HepG2 (cell line): ENCODE data around the gene IKZF2. TPM values are rescaled to one million over a fixed set of nuclear protein-coding genes. Genes with fewer than 3 reads are reported as not detected.
A peak's percentile ranks its signal among the peaks of the same experiment; 100 is the strongest.

Experiments
- ATAC-seq: fragments of 200-7000 bp; cut with Tn5 transposase; 3 replicates; pipeline ENCODE4 v1.9.1; 2020; ENCODE audit warnings: mild to moderate bottlenecking, moderate library complexity
- BruUV-seq: library from RNA; stranded (reverse); fragments of 400-500 nt; replicated peaks from 2 replicates; lab custom pipeline; 2021; lab: Mats Ljungman, UMichigan
- CTCF ChIA-PET: fragments of 300-600 bp; formaldehyde crosslinking; extraction: SDS; loops from one replicate; lab custom pipeline; 2021; ENCODE audit warnings: low total read pairs, inconsistent platforms, low intra/inter-chr PET ratio; lab: Yijun Ruan, JAX
- POLR2A ChIA-PET: fragments of 350-600 bp; sonication (Branson Sonifier 250); formaldehyde crosslinking; loops from one replicate; lab custom pipeline; 2020; ENCODE audit warnings: antibody characterized with exemption, inconsistent platforms; lab: Yijun Ruan, JAX
- DNase-seq: peaks from one replicate; pipeline ENCODE4 v3.0.0-alpha.2; 2015; ENCODE audit warnings: low spot score
- FAIRE-seq: peaks from 3 replicates; lab custom pipeline; 2011; peaks lifted over from hg19 to GRCh38; lab: Jason Lieb, UNC
- H2AFZ ChIP-seq: one replicate; pipeline ENCODE4 v1.6.1; 2011; ENCODE audit warnings: low read length, inconsistent platforms
- H3K27ac ChIP-seq: fragments of 300-600 bp; 3 replicates; pipeline ENCODE4 v1.8.0; 2011; ENCODE audit warnings: mixed run types, mild to moderate bottlenecking, mixed read lengths, low read length, inconsistent platforms; ENCODE audit not compliant: insufficient read depth; ENCODE audit errors: extremely low read length
- H3K27me3 ChIP-seq, 2 experiments: fragments of 200-600 bp in 1 of 2; 2 replicates in 1 of 2; 3 replicates in 1 of 2; pipeline versions ENCODE4 v1.6.0 to v1.8.0; 2011; ENCODE audit warnings: low read length in 2 of 2, mild to moderate bottlenecking in 2 of 2, moderate library complexity in 2 of 2, inconsistent platforms in 1 of 2; ENCODE audit not compliant: insufficient read depth in 2 of 2, control insufficient read depth in 1 of 2
- H3K36me3 ChIP-seq, 2 experiments: fragments of 200-600 bp in 1 of 2; replicated peaks in 1 of 2; 2 replicates in 1 of 2; 3 replicates in 1 of 2; pipeline versions ENCODE4 v1.5.1 to v1.8.0; 2011; ENCODE audit warnings: low read length in 2 of 2, inconsistent platforms in 1 of 2; ENCODE audit not compliant: insufficient read depth in 2 of 2, control insufficient read depth in 1 of 2
- H3K4me1 ChIP-seq: 2 replicates; pipeline ENCODE4 v1.5.1; 2012; ENCODE audit warnings: low read length, inconsistent platforms; ENCODE audit not compliant: insufficient read depth
- H3K4me2 ChIP-seq: 2 replicates; pipeline ENCODE4 v1.6.0; 2011; ENCODE audit warnings: low read depth, low read length, inconsistent platforms
- H3K4me3 ChIP-seq, 3 experiments: fragments of 200-600 bp in 1 of 3; sonication (generic), shearing (Covaris generic) in 1 of 3; replicated peaks in 1 of 3; 2 replicates each; pipeline ENCODE4 v1.5.1; 2011 to 2016; ENCODE audit warnings: low read length in 3 of 3, inconsistent platforms in 2 of 3, low read depth in 2 of 3, mild to moderate bottlenecking in 2 of 3, control low read depth in 1 of 3, mixed read lengths in 1 of 3; ENCODE audit not compliant: insufficient read depth in 1 of 3
- H3K79me2 ChIP-seq: one replicate; pipeline ENCODE4 v1.6.1; 2011; ENCODE audit warnings: low read length, inconsistent platforms; ENCODE audit not compliant: insufficient read depth
- H3K9ac ChIP-seq: 2 replicates; pipeline ENCODE4 v1.6.0; 2011; ENCODE audit warnings: mild to moderate bottlenecking, low read depth, low read length, inconsistent platforms; ENCODE audit not compliant: insufficient read depth
- H3K9me3 ChIP-seq: 2 replicates; pipeline ENCODE4 v1.5.1; 2012; ENCODE audit warnings: mild to moderate bottlenecking, low read length
- H4K20me1 ChIP-seq: 2 replicates; pipeline ENCODE4 v1.6.0; 2011; ENCODE audit warnings: inconsistent platforms, mild to moderate bottlenecking, low read length, moderate library complexity; ENCODE audit not compliant: insufficient read depth
- CBX2 ChIP-seq, 2 experiments: fragments of 200-600 bp in 1 of 2; sonication (generic); formaldehyde crosslinking in 1 of 2; IDR thresholded peaks; 2 replicates each; pipeline versions ENCODE4 v1.7.0 to v1.8.1; 2018 to 2022; ENCODE audit warnings: low read depth in 2 of 2, low read length in 1 of 2, mild to moderate bottlenecking in 1 of 2, missing genetic modification reagents in 1 of 2
- DNMT3B ChIP-seq: conservative IDR thresholded peaks from 2 replicates; pipeline ENCODE4 v1.6.1; 2016; ENCODE audit warnings: missing biosample characterization, control low read depth
- NAIF1 ChIP-seq: sonication (generic); formaldehyde crosslinking; IDR thresholded peaks from 2 replicates; pipeline ENCODE4 v1.5.0; 2020; ENCODE audit warnings: mild to moderate bottlenecking, missing genetic modification reagents, borderline replicate concordance
- NR3C1 ChIP-seq: sonication (generic); formaldehyde crosslinking; IDR thresholded peaks from 2 replicates; pipeline ENCODE4 v1.4.0; 2020; ENCODE audit warnings: missing genetic modification reagents
- SP140L ChIP-seq: sonication (generic); formaldehyde crosslinking; IDR thresholded peaks from 2 replicates; pipeline ENCODE4 v1.4.0; 2020; ENCODE audit warnings: missing genetic modification reagents, borderline replicate concordance
- TAF15 ChIP-seq: fragments of 200-400 bp; formaldehyde crosslinking; IDR thresholded peaks from one replicate; pipeline ENCODE4 v1.6.1; 2018; ENCODE audit warnings: mild to moderate bottlenecking, low read depth, low read length; ENCODE audit not compliant: poor library complexity, severe bottlenecking
- THYN1 ChIP-seq: sonication (generic); formaldehyde crosslinking; IDR thresholded peaks from 2 replicates; pipeline ENCODE4 v1.8.1; 2023; ENCODE audit warnings: low read depth, mild to moderate bottlenecking, moderate library complexity, missing genetic modification reagents, borderline replicate concordance
- ZBTB49 ChIP-seq: sonication (generic); formaldehyde crosslinking; IDR thresholded peaks from 2 replicates; pipeline ENCODE4 v1.4.0; 2020; ENCODE audit warnings: missing genetic modification reagents, borderline replicate concordance
- ZNF646 ChIP-seq: sonication (generic); formaldehyde crosslinking; IDR thresholded peaks from 2 replicates; pipeline ENCODE4 v1.9.0; 2021; ENCODE audit warnings: mild to moderate bottlenecking, missing genetic modification reagents
- ZNF720 ChIP-seq: sonication (generic); formaldehyde crosslinking; IDR thresholded peaks from 2 replicates; pipeline ENCODE4 v1.4.0; 2020; ENCODE audit warnings: missing genetic modification reagents
- WGBS: methylation state at CpG from one replicate; pipeline ENCODE4 v1.1.6; 2017; ENCODE audit warnings: low lambda C conversion rate; 5-methylcytosine and 5-hydroxymethylcytosine counted together
- in situ Hi-C: cut with HindIII; loops from 2 replicates; pipeline ENCODE4 v1.10.0; 2017; ENCODE audit warnings: low pct_unique_long_range_greater_than_20kb; ENCODE audit not compliant: extremely low pct_ligation_motif_present
- intact Hi-C: fragments of 100-400 bp; cut with micrococcal nuclease; formaldehyde crosslinking; loops from one replicate; pipeline ENCODE4 v1.10.0; 2022; ENCODE audit not compliant: unreplicated experiment
- polyA plus RNA-seq, 8 experiments: library from polyadenylated mRNA; depleted of rRNA in 3 of 8; stranded (reverse) in 7 of 8; unstranded in 1 of 8; fragments of >200 nt; fragmentation: Illumina TruSeq in 4 of 8; extraction: Trizol in 4 of 8; gene quantifications; 2 replicates each; pipeline versions ENCODE4 v1.2.1 to v1.2.3, GENCODE V29; 2011 to 2016; ENCODE audit warnings: low read depth in 4 of 8, missing spikeins in 1 of 8, mixed read lengths in 1 of 8; ENCODE audit not compliant: insufficient read depth in 1 of 8
- total RNA-seq, 5 experiments: library from RNA; depleted of rRNA; stranded (reverse); fragments of >200 nt; fragmentation: Illumina TruSeq; extraction: Trizol; gene quantifications; 2 replicates each; pipeline ENCODE4 v1.2.3, GENCODE V29; 2016; ENCODE audit warnings: low read depth in 1 of 5

The IKZF2 gene
- total and polyA plus RNA-seq, 2 of the 13 experiments (the other 11 are each of a cell fraction or from before 2014, with no cell fraction given) = 0.18 to 0.86 TPM

GRCh38 chr2:213156717-213157116 is 5.3 kb upstream of the IKZF2 start (continued):
- TF ChIP-seq ZNF646 (no peak), NAIF1 (no peak), ZNF720 (CRISPR knock-in tag) (no peak)

GRCh38 chr2:213152888-213153287 is 1.5 kb upstream of the IKZF2 start:
- no peaks in the 10 kb centered on the region for H3K79me2 ChIP-seq
- H3K4me1 ChIP-seq = peaks cover 11% of the 10 kb centered on the region; the same call in 1 of the 2 replicates
- DNase-seq = no peak
- no peaks in the 10 kb centered on the region for H4K20me1 ChIP-seq
- no TSS peak for BruUV-seq
- no peak for FAIRE-seq
- H3K4me2 ChIP-seq = 0 out of 2 replicates have a peak overlapping the region, but pooled peaks have one; percentile 85
- no peak overlapping the region for H2AFZ ChIP-seq
- H3K9ac ChIP-seq = no peak overlapping the region
- H3K9me3 ChIP-seq = no peaks in the 10 kb centered on the region
- peaks cover 0 to 15% of the 10 kb centered on the region in 2 experiments; a peak in 1 of 5 replicates for H3K27me3 ChIP-seq
- intact Hi-C loops (loop anchor here (1.0 to 5.0 kb wide), 6 partner anchors 36 to 467 kb away; no protein-coding TSS in a partner anchor), in situ Hi-C loops (loop anchor here (5.0 to 10.0 kb wide), 2 partner anchors 378 to 471 kb away; no protein-coding TSS in a partner anchor)
- WGBS = 57% methylated on average over 6 of the region's 6 CpGs
- no peak overlapping the region for H3K27ac ChIP-seq
- H3K36me3 ChIP-seq = no peaks in the 10 kb centered on the region
- no peak for ATAC-seq
- ChIA-PET CTCF (interaction anchor here (1.2 to 2.2 kb wide), 4 partner anchors 94 to 467 kb away, joined by 3 to 18 read pairs (median 4); no protein-coding TSS in a partner anchor), POLR2A (no interaction called here)
- H3K4me3 ChIP-seq = no peak overlapping the region; a peak in 1 of 6 replicates
- TF ChIP-seq DNMT3B = no peak
- TF ChIP-seq CBX2 (IDR thresholded peaks at IDR 0.05; ENCODE audit: low read depth, low read length) = 0 out of 2 replicates have a peak, but pooled peaks have one; percentile 81
- no peak for TF ChIP-seq CBX2 (CRISPR knock-in tag; IDR thresholded peaks at IDR 0.05; ENCODE audit: low read depth)
- TF ChIP-seq TAF15 = no peak
- TF ChIP-seq SP140L (CRISPR knock-in tag) = no peak
- TF ChIP-seq ZBTB49 (CRISPR knock-in tag) = no peak
- TF ChIP-seq NR3C1 (CRISPR knock-in tag) = no peak
- no peak for TF ChIP-seq THYN1 (CRISPR knock-in tag)
